Colonic mucosa (tissue), 4 donors: ENCODE results near the gene MOG. TPM values are rescaled to one million over a fixed set of nuclear protein-coding genes. Genes with fewer than 3 reads are reported as not detected.

ENCODE experiments used
- DNase-seq: peaks from one replicate; pipeline ENCODE4 v3.0.0-alpha.2; 2020
- H3K27ac ChIP-seq: fragments of 200-600 bp; one replicate; pipeline ENCODE4 v1.8.0; 2021
- H3K27me3 ChIP-seq: fragments of 200-600 bp; one replicate; pipeline ENCODE4 v1.8.0; 2021
- H3K36me3 ChIP-seq: fragments of 200-600 bp; one replicate; pipeline ENCODE4 v1.8.0; 2021
- H3K4me1 ChIP-seq: fragments of 200-600 bp; one replicate; pipeline ENCODE4 v1.8.0; 2021; ENCODE audit warnings: mild to moderate bottlenecking
- H3K4me3 ChIP-seq: fragments of 200-600 bp; one replicate; pipeline ENCODE4 v1.8.0; 2021
- H3K9ac ChIP-seq, 2 donors: one replicate each; pipeline ENCODE4 v1.7.0; 2013; ENCODE audit warnings: control low read depth in 2 of 2, low read depth in 2 of 2, low read length in 2 of 2
- H3K9me3 ChIP-seq: fragments of 200-600 bp; one replicate; pipeline ENCODE4 v1.8.0; 2021
- CTCF ChIP-seq: fragments of 200-600 bp; IDR thresholded peaks from one replicate; pipeline ENCODE4 v1.8.0; 2022; ENCODE audit warnings: antibody characterized with exemption, mild to moderate bottlenecking
- intact Hi-C: fragments of 100-400 bp; cut with DNase I; formaldehyde crosslinking; loops from one replicate; pipeline ENCODE4 v1.14.1; 2022
- total RNA-seq, 2 donors: library from RNA; stranded (reverse); fragmentation: NEBNext Ultra II Directional in 1 of 2; extraction: Animal tissue kit (Norgen Biotek cat#: 25700) in 1 of 2; gene quantifications; one replicate each; pipeline ENCODE4 v1.2.1, GENCODE V29; 2021
- donor health status: healthy.
- donor health status: DM: no; HTN: no; CAD: no.
- donor health status: DM: no; HTN: no; CAD: no.

MOG gene
- total RNA-seq, 2 donors from 2014 or later: not detected

DNA sequence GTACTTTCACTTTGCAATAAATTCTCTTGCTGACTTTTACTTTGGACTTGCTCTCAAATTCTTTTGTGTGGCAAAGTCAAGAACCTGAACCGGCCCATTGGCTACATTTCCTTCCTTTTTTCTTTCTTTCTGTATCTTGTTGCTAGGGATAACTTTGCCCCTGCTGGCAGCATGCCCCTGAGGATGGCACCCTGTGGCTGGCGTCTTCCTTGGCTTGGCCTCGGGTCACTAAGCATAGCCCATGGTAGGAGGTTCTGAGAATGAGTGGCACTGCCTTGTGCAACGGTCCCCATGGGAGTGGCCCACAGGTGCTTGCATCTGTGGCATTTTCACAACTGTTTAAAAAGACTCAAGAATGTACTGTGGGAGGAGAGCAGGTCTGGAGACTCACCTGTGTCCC lies 52.3 kb downstream of the MOG start:
- H3K9me3 ChIP-seq: no peaks in the 10 kb centered on the region
- intact Hi-C loops: loop anchor here (10.0 kb wide), 2 partner anchors 126 to 306 kb away; no protein-coding TSS in a partner anchor
- TF ChIP-seq CTCF: no peak
- H3K36me3 ChIP-seq: no peaks in the 10 kb centered on the region
- no peaks in the 10 kb centered on the region for H3K4me1 ChIP-seq
- no peaks in the 10 kb centered on the region for H3K27me3 ChIP-seq
- H3K27ac ChIP-seq: no peak overlapping the region
- no peak overlapping the region for H3K9ac ChIP-seq
- DNase-seq: no peak
- no peak overlapping the region for H3K4me3 ChIP-seq

- H3K9me3 ChIP-seq: no peaks in the 10 kb centered on the region
- no peak overlapping the region for H3K9ac ChIP-seq
- H3K27ac ChIP-seq: no peak overlapping the region
- H3K36me3 ChIP-seq: no peaks in the 10 kb centered on the region
- intact Hi-C loops: no loop called here
- H3K4me1 ChIP-seq: no peaks in the 10 kb centered on the region
- DNase-seq: no peak
- TF ChIP-seq CTCF: no peak
- no peak overlapping the region for H3K4me3 ChIP-seq
- H3K27me3 ChIP-seq: no peaks in the 10 kb centered on the region
Observed at GRCh38 chr6:29710281-29710941, 53.5 kb downstream of the MOG start.

- no peak overlapping the region for H3K9ac ChIP-seq
- H3K27me3 ChIP-seq: no peaks in the 10 kb centered on the region
- H3K27ac ChIP-seq: no peak overlapping the region
- no peak for TF ChIP-seq CTCF
- DNase-seq: no peak
- no peak overlapping the region for H3K4me3 ChIP-seq
- H3K4me1 ChIP-seq: no peaks in the 10 kb centered on the region
- H3K9me3 ChIP-seq: no peaks in the 10 kb centered on the region
- intact Hi-C loops: no loop called here
- no peaks in the 10 kb centered on the region for H3K36me3 ChIP-seq
Observed at GRCh38 chr6:29720863-29721262, 64.0 kb downstream of the MOG start.

Other genes starting within 250 kb of the MOG start
- not detected for gene OR12D1, start 242.2 kb upstream of the MOG start, total RNA-seq
- gene OR10C1, start 217.8 kb upstream of the MOG start, total RNA-seq: not detected
- gene OR11A1, start 200.0 kb upstream of the MOG start, total RNA-seq: not detected
- gene OR2H1, start 199.9 kb upstream of the MOG start, total RNA-seq: not detected
- gene MAS1L, start 169.1 kb upstream of the MOG start, total RNA-seq: under 1 TPM in 1 of 2 donors, not detected in 1; 0.54 TPM
- gene UBD, start 97.4 kb upstream of the MOG start, total RNA-seq: 10 to 100 TPM in 1 of 2 donors, under 1 TPM in 1; 0.86 to 10.3 TPM
- not detected for gene OR2H2, start 72.0 kb upstream of the MOG start, total RNA-seq
- 10 to 100 TPM; 15.5 to 18.6 TPM for gene GABBR1, start 23.9 kb upstream of the MOG start, total RNA-seq
- not detected for gene ZFP57, start 24.1 kb downstream of the MOG start, total RNA-seq
- gene HLA-F, start 66.3 kb downstream of the MOG start, total RNA-seq: 100 to 1,000 TPM in 1 of 2 donors, 10 to 100 TPM in 1; 58.8 to 201 TPM
- gene HLA-G, start 170.7 kb downstream of the MOG start, total RNA-seq: 10 to 100 TPM; 55.3 to 91.3 TPM